Activated CD8-positive, alpha-beta memory T cell treated with anti-CD3 and anti-CD28 coated beads for 48 hours (primary cell): ENCODE measurements around the gene FKBP6.
A peak's percentile ranks its signal among the peaks of the same experiment; 100 is the strongest.
"Not testable (repeated sequence)": the region's sequence is repeated elsewhere in the genome, so short reads cannot be mapped to it uniquely, and the experiment has no call there.

Experiments used
- DNase-seq, 3 experiments: peaks; one replicate each; pipeline ENCODE4 v3.0.0-alpha.2; 2020; ENCODE audit warnings: low read depth in 2 of 3, low spot score in 2 of 3

Gene FKBP6

DNA sequence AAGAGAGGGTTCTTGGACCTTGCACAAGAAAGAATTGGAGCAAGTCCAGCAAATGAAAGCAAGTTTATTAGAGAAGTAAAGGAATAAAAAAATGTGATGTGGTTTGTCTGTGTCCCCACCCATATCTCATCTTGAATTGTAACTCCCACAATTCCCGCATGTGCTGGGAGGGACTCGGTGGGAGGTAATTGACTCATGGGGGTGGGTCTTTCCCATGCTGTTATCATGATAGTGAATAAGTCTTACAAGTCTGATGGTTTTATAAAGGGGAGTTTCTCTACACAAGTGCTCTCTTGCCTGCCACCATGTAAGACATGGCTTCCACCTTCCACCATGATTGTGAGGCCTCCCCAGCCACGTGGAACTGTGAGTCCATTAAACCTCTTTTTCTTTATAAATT lies 66.5 kb downstream of the FKBP6 start:
- DNase-seq = no peak

DNA sequence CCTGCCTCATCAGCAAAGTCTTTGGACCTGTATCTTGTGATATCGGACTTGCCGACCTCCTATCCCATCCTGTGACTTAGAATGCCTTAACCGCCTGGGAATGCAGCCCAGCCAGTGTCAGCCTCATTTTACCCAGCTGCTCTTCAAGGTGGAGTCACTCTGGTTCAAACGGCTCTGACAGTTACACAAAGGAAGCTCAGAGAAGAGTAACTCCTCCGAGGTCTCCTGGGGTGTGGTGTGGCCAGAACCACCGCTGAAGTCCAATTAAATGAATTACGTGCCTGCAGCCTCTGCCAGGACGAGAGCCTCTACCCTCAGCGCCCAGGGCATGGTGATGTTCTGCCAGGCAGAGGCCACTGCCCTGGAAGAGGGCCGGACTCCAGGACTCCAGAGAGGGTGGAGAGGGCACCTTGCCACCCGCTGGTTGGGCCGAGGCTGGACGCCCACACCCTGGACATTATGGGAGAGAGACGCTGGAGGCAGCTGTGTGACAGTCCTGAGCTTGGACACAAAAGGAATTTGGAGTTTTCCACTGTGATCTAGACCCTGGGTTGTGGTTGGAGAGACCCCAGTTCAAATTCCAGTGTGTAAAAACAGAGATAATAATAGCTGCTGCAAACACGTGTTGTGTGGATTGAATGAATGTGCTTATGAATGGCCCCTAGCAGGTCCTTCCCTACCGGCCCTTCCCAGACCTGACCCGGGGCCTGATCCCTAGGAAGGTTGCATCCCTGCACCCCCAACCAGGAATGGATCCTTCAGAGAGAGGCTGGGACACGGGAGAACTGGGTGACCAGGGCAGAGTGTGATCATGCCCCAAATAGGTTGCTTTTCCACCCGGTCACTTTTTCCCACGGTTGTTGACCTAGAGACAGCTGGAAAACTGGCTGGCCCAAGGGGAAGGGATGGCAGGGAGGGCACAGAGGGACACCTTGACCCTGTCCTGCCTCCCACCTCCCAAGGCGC lies 67.9 kb downstream of the FKBP6 start:
- no peak for DNase-seq

DNA sequence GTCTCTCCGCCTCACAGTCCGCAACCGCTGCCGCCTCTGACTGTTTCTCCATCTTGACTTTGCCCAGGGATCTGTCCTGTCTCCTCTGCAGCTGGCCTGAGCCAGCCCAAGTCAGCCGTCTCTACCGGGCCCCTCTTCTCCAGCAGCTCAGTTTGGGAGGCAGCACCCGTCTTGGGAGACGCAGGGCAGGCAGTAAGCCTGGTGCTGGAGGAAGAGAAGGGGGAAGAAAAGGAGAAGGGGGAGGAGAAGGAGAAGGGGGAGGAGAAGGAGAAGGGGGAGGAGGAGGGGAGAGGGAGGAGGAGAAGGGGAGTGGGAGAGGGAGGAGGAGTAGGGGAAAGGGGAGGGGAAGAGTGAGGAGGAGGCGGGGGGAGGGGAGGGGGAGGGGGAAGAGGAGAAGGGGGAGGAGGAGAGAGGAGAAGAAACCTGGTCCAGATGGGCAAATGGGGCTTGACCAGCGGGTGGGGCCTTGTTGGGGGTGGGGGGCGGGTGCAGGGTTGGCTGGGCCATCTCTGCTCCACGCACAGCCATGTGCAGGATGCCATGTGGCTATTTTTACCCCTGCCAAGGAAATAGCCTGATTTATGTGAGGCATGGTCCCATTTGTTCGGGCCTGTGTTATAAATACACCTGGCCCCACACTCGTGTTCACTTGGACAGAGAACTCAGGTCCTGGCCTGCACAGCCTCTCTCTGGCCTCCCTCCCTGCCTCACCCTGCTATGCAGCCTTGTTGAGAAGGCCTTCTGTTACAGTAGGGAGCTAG lies 69.7 kb downstream of the FKBP6 start:
- DNase-seq = no peak

- peak; percentile 15 to 54 (median 38) for DNase-seq
These were observed 71.5 kb downstream of the FKBP6 start for GRCh38 chr7:73399185-73400050.

DNA sequence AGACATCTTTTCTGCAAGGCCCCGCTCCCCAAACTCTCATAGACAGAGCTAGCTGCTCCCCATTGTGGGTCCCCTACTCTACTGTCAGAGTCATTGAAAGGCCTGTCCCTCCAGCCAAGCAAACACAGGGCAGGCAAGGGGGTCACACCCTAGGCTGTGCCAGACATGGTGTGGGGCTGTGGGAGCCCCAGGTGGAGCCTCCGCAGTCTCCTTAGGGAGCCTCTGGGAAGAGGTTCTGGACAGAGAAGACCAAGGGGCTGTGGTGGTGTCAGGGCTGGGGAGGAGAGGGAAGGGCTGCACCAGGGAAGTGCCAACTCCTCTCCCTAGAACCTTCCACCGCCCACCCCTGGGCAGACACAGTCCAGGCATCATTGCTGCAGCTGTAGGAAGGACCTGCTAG lies 76.9 kb downstream of the FKBP6 start:
- DNase-seq = not testable (repeated sequence)
